Mesothelial cell of epicardium (in vitro differentiated cells): ENCODE results near the gene UFC1. TPM values are rescaled to one million over a fixed set of nuclear protein-coding genes. Genes with fewer than 3 reads are reported as not detected.

Experiments
- DNase-seq, 2 experiments: peaks; one replicate each; pipeline ENCODE4 v3.0.0; 2021; ENCODE audit warnings: low spot score in 2 of 2; ENCODE audit not compliant: unreplicated experiment in 2 of 2
- H3K27ac Mint-ChIP-seq: 2 replicates; pipeline ENCODE4 v1.8.0; 2021; ENCODE audit warnings: mixed read lengths
- H3K27me3 Mint-ChIP-seq: 2 replicates; pipeline ENCODE4 v1.8.0; 2021; ENCODE audit warnings: low read depth, mixed read lengths
- H3K36me3 Mint-ChIP-seq: 2 replicates; pipeline ENCODE4 v1.8.0; 2021; ENCODE audit warnings: mixed read lengths
- H3K4me1 Mint-ChIP-seq: 2 replicates; pipeline ENCODE4 v1.8.0; 2021; ENCODE audit warnings: mixed read lengths
- H3K4me3 Mint-ChIP-seq: 2 replicates; pipeline ENCODE4 v1.8.0; 2021; ENCODE audit warnings: mild to moderate bottlenecking, moderate library complexity, mixed read lengths
- H3K9me3 Mint-ChIP-seq: 2 replicates; pipeline ENCODE4 v1.8.0; 2021; ENCODE audit warnings: mixed read lengths
- total RNA-seq: library from RNA; stranded (reverse); gene quantifications from 3 replicates; pipeline ENCODE4 v1.2.1, GENCODE V29; 2021
- TF ChIP-seq, protein P1 (sequence below): fragments of 200-600 bp; sonication (generic); IDR thresholded peaks from one replicate; pipeline ENCODE4 v1.5.0; 2021; ENCODE audit warnings: antibody characterized with exemption; ENCODE audit not compliant: unreplicated experiment

UFC1 gene
- total RNA-seq, 1 donor from 2014 or later: 86.2 TPM

DNA sequence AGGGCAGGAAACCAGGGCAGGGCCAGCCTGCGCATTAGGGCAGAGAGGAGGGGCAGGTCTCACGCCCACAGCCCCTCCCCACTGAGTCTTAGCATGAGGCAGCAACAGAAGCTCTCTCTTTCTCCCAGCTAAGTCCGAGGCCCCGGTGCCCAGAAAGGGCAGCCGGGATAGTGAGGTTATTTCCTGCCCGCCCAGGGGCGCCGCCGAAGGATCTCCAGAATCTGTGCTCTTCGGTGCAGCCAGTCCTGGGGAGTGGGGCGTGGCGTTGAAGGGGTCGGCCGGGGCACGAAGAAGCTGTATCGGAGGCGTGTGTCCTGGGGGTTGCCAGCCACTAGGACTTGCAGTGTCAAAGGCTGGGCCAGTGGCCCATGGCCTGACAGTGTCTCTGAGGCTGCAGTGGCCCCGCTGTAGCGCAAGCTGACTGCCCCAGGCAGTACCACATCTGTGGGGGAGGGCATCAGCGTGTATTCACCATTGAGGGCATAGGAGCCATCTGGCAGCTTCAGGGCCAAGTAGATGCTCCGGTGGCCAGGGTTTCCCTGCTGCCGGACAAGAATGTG is 37.3 kb downstream of the UFC1 start:
- H3K4me3 Mint-ChIP-seq: no peak overlapping the region
- no peaks in the 10 kb centered on the region for H3K9me3 Mint-ChIP-seq
- H3K27ac Mint-ChIP-seq: no peak overlapping the region
- TF ChIP-seq, protein P1, sequence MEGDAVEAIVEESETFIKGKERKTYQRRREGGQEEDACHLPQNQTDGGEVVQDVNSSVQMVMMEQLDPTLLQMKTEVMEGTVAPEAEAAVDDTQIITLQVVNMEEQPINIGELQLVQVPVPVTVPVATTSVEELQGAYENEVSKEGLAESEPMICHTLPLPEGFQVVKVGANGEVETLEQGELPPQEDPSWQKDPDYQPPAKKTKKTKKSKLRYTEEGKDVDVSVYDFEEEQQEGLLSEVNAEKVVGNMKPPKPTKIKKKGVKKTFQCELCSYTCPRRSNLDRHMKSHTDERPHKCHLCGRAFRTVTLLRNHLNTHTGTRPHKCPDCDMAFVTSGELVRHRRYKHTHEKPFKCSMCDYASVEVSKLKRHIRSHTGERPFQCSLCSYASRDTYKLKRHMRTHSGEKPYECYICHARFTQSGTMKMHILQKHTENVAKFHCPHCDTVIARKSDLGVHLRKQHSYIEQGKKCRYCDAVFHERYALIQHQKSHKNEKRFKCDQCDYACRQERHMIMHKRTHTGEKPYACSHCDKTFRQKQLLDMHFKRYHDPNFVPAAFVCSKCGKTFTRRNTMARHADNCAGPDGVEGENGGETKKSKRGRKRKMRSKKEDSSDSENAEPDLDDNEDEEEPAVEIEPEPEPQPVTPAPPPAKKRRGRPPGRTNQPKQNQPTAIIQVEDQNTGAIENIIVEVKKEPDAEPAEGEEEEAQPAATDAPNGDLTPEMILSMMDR: no peak
- H3K27me3 Mint-ChIP-seq: no peaks in the 10 kb centered on the region
- H3K4me1 Mint-ChIP-seq: peaks cover 3% of the 10 kb centered on the region
- DNase-seq: no peak
- H3K36me3 Mint-ChIP-seq: no peaks in the 10 kb centered on the region

DNA sequence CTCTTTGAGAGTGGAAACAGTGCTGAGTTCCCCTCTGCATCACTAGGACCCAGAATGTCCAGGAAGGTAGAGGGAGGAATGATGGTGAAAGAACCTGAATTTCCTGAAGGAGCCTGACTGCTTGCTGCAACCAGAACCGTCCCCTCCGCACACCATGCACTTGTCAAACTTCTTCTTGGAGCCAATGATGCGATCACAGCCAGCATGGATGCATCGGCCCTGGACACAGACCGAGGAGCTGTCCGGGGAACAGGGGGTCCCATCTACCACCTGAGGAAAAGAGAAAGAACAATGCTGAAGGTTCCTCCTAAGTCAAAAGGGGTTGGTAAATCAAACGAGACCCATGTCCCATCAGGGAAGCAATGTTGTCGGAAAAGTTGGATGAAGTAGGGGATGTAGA is 38.2 kb downstream of the UFC1 start:
- Mint-ChIP-seq H3K9me3 (no peaks in the 10 kb centered on the region), H3K4me3 (no peak overlapping the region), H3K4me1 (peaks cover 7% of the 10 kb centered on the region), H3K27ac (no peak overlapping the region), H3K36me3 (no peaks in the 10 kb centered on the region), H3K27me3 (no peaks in the 10 kb centered on the region)
- no peak for DNase-seq
- TF ChIP-seq, protein P1: no peak

GRCh38 chr1:161192476-161193465 is 39.0 kb downstream of the UFC1 start:
- H3K27me3 Mint-ChIP-seq: no peaks in the 10 kb centered on the region
- no peak overlapping the region for H3K27ac Mint-ChIP-seq
- peaks cover 15% of the 10 kb centered on the region for H3K4me1 Mint-ChIP-seq
- DNase-seq: peak in 1 of 2 experiments; percentile 65
- TF ChIP-seq, protein P1: peak; percentile 85
- no peaks in the 10 kb centered on the region for H3K9me3 Mint-ChIP-seq
- H3K36me3 Mint-ChIP-seq: no peaks in the 10 kb centered on the region
- no peak overlapping the region for H3K4me3 Mint-ChIP-seq

DNA sequence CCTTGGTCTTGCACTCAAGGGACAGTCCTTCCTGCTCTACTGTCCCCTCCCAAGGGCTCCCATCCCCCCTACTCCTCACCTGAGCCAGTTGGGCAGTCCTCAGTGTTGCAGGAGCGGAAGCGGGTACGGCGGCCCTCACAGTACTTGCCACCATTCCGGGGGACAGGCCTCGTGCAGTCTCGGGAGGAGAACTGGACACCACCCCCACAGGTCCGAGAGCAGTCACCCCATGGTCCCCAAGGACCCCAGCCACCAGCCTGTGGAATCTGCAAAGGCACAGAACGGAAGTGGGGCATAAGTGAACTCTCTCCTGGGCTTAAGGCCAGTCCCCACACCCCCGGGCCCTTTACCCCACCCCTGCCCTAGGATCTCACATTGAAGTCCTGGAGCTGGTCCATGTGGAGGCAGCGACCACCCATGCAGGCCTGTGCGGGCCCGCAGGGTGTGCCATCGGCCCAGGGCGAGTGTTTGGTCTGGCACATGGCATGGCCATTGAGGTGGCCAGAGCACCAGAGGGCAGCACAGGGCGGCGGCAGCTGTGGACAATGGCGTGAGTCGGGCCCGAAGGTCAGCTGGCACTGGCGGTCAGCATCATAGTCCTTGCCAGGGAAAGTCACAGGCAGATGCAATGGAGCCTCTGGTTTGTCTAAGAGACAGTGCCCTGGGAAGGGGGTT is 39.9 kb downstream of the UFC1 start:
- Mint-ChIP-seq H3K36me3 (no peaks in the 10 kb centered on the region), H3K9me3 (no peaks in the 10 kb centered on the region), H3K27ac (no peak overlapping the region), H3K4me1 (peaks cover 22% of the 10 kb centered on the region), H3K27me3 (no peaks in the 10 kb centered on the region), H3K4me3 (no peak overlapping the region)
- TF ChIP-seq, protein P1: no peak
- DNase-seq: no peak

DNA sequence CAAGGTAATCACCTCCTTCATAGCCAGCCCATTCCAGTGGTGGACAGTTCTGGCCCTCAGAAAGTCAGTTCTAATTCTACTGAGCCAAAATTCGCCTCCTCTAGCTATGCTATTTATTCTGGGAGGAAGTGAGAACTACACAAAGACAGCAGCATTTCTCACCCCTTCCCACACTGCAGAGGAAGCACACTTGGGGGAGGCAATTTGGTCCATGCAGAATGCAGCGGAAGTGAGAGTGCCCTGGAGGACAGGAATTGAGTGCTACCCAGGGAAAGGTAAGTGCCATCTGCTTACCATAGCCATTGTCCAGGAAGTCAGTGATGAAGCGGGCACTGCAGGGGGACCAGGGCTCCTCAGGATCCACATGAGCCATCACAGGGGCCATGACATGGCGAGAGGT is 41.4 kb downstream of the UFC1 start:
- Mint-ChIP-seq H3K27ac (no peak overlapping the region), H3K9me3 (no peaks in the 10 kb centered on the region), H3K36me3 (no peaks in the 10 kb centered on the region), H3K27me3 (no peaks in the 10 kb centered on the region), H3K4me1 (peaks cover 36% of the 10 kb centered on the region), H3K4me3 (no peak overlapping the region)
- TF ChIP-seq, protein P1: no peak
- no peak for DNase-seq
